SIG-M5 treated with dmso at 0.1 percent for 504 hours (cell line): ENCODE data around the gene FCHO1.
A peak's percentile ranks its signal among the peaks of the same experiment; 100 is the strongest.

Experiments
- DNase-seq: peaks from one replicate; lab custom pipeline; 2025; ENCODE audit not compliant: unreplicated experiment; lab: John Stamatoyannopoulos, UW

The FCHO1 gene

GRCh38 chr19:17727843-17728242, 23.4 kb upstream of the FCHO1 start:
- no peak for DNase-seq

- no peak for DNase-seq
These were observed 18.1 kb upstream of the FCHO1 start for GRCh38 chr19:17733127-17733526.

GRCh38 chr19:17734146-17734545, 17.1 kb upstream of the FCHO1 start:
- DNase-seq: no peak

GRCh38 chr19:17735410-17735809, 15.9 kb upstream of the FCHO1 start:
- no peak for DNase-seq

GRCh38 chr19:17737690-17738153, 13.6 kb upstream of the FCHO1 start:
- DNase-seq: no peak

GRCh38 chr19:17739121-17739875, 12.0 kb upstream of the FCHO1 start:
- DNase-seq: peak; percentile 42

GRCh38 chr19:17741456-17741855, 9.8 kb upstream of the FCHO1 start:
- no peak for DNase-seq

- DNase-seq: no peak
These were observed 7.2 kb upstream of the FCHO1 start for GRCh38 chr19:17743874-17744580.

GRCh38 chr19:17747205-17748098, 3.8 kb upstream of the FCHO1 start:
- peak; percentile 93 for DNase-seq

- no peak for DNase-seq
These were observed 2.2 kb upstream of the FCHO1 start for GRCh38 chr19:17748884-17749638.

- peak; percentile 18 for DNase-seq
These were observed 1.4 kb upstream of the FCHO1 start for GRCh38 chr19:17749912-17750317.

- peak; percentile 56 for DNase-seq
These were observed 616 bp downstream of the FCHO1 start for GRCh38 chr19:17751912-17752273.

- no peak for DNase-seq
These were observed 1.8 kb downstream of the FCHO1 start for GRCh38 chr19:17752865-17753639.

- DNase-seq: no peak
These were observed 2.7 kb downstream of the FCHO1 start for GRCh38 chr19:17753976-17754375.

GRCh38 chr19:17754634-17755442, 3.6 kb downstream of the FCHO1 start:
- DNase-seq: peak; percentile 81

GRCh38 chr19:17755443-17755890, 4.2 kb downstream of the FCHO1 start:
- DNase-seq: no peak

GRCh38 chr19:17755977-17756670, 4.8 kb downstream of the FCHO1 start:
- no peak for DNase-seq

- DNase-seq: no peak
These were observed 5.8 kb downstream of the FCHO1 start for GRCh38 chr19:17757125-17757524.
